HepG2 (cell line): ENCODE measurements around the gene PRM2. TPM values are rescaled to one million over a fixed set of nuclear protein-coding genes. Genes with fewer than 3 reads are reported as not detected.

Source experiments
- ARNT ChIP-seq: fragments of 450-650 bp; IDR thresholded peaks from 2 replicates; pipeline ENCODE4 v1.6.1; 2017
- HOXA3 ChIP-seq: sonication (generic); formaldehyde crosslinking; IDR thresholded peaks from 2 replicates; pipeline ENCODE4 v1.5.0; 2020; ENCODE audit warnings: missing genetic modification reagents
- MIER2 ChIP-seq: IDR thresholded peaks from 2 replicates; pipeline ENCODE4 v1.6.1; 2016; ENCODE audit warnings: missing biosample characterization, missing genetic modification reagents
- SMAD3 ChIP-seq: sonication (generic); formaldehyde crosslinking; IDR thresholded peaks from 2 replicates; pipeline ENCODE4 v1.4.0; 2020; ENCODE audit warnings: missing genetic modification reagents
- ZBTB7A ChIP-seq: sonication (generic); formaldehyde crosslinking; IDR thresholded peaks from 2 replicates; pipeline ENCODE4 v1.8.0; 2022; ENCODE audit warnings: mild to moderate bottlenecking, missing genetic modification reagents
- ZFP36L1 ChIP-seq: sonication (generic); formaldehyde crosslinking; IDR thresholded peaks from 2 replicates; pipeline ENCODE4 v1.8.0; 2022; ENCODE audit warnings: mild to moderate bottlenecking, missing genetic modification reagents, moderate library complexity
- ZNF143 ChIP-seq: sonication (generic); formaldehyde crosslinking; IDR thresholded peaks from 2 replicates; pipeline ENCODE4 v1.4.0; 2020; ENCODE audit warnings: missing genetic modification reagents
- ZNF17 ChIP-seq: sonication (generic); formaldehyde crosslinking; IDR thresholded peaks from 2 replicates; pipeline ENCODE4 v1.5.0; 2020; ENCODE audit warnings: mild to moderate bottlenecking, missing genetic modification reagents
- ZNF543 ChIP-seq: sonication (generic); formaldehyde crosslinking; IDR thresholded peaks from 2 replicates; pipeline ENCODE4 v1.4.0; 2020; ENCODE audit warnings: mild to moderate bottlenecking, missing genetic modification reagents
- ZNF572 ChIP-seq: sonication (generic); formaldehyde crosslinking; IDR thresholded peaks from 2 replicates; pipeline ENCODE4 v1.5.1; 2020; ENCODE audit warnings: mild to moderate bottlenecking, missing genetic modification reagents
- ZNF672 ChIP-seq: sonication (generic); formaldehyde crosslinking; IDR thresholded peaks from 2 replicates; pipeline ENCODE4 v1.8.1; 2022; ENCODE audit warnings: missing genetic modification reagents
- ZNF674 ChIP-seq: sonication (generic); formaldehyde crosslinking; IDR thresholded peaks from 2 replicates; pipeline ENCODE4 v1.5.0; 2020; ENCODE audit warnings: low read depth, mild to moderate bottlenecking, missing genetic modification reagents
- polyA plus RNA-seq, 8 experiments: library from polyadenylated mRNA; depleted of rRNA in 3 of 8; stranded (reverse) in 7 of 8; unstranded in 1 of 8; fragments of >200 nt; fragmentation: Illumina TruSeq in 4 of 8; extraction: Trizol in 4 of 8; gene quantifications; 2 replicates each; pipeline versions ENCODE4 v1.2.1 to v1.2.3, GENCODE V29; 2011 to 2016; ENCODE audit warnings: low read depth in 4 of 8, missing spikeins in 1 of 8, mixed read lengths in 1 of 8; ENCODE audit not compliant: insufficient read depth in 1 of 8
- total RNA-seq, 5 experiments: library from RNA; depleted of rRNA; stranded (reverse); fragments of >200 nt; fragmentation: Illumina TruSeq; extraction: Trizol; gene quantifications; 2 replicates each; pipeline ENCODE4 v1.2.3, GENCODE V29; 2016; ENCODE audit warnings: low read depth in 1 of 5
- TF ChIP-seq, protein P1 (sequence below): sonication (generic); formaldehyde crosslinking; IDR thresholded peaks from 2 replicates; pipeline ENCODE4 v1.5.0; 2020; ENCODE audit warnings: mild to moderate bottlenecking, missing genetic modification reagents
- TF ChIP-seq, protein P2 (sequence below): sonication (generic); formaldehyde crosslinking; IDR thresholded peaks from 2 replicates; pipeline ENCODE4 v1.9.0; 2021; ENCODE audit warnings: missing genetic modification reagents, borderline replicate concordance
- TF ChIP-seq, protein P3 (sequence below): conservative IDR thresholded peaks from 2 replicates; pipeline ENCODE4 v1.6.1; 2018; ENCODE audit warnings: missing genetic modification reagents
- TF ChIP-seq, protein P4 (sequence below): sonication (generic); formaldehyde crosslinking; IDR thresholded peaks from 2 replicates; pipeline ENCODE4 v1.4.0; 2020; ENCODE audit warnings: missing genetic modification reagents, borderline replicate concordance
- TF ChIP-seq, protein P5 (sequence below): sonication (generic); formaldehyde crosslinking; IDR thresholded peaks from 2 replicates; pipeline ENCODE4 v1.4.0; 2020; ENCODE audit warnings: missing genetic modification reagents, mild to moderate bottlenecking, borderline replicate concordance

Gene PRM2
- total and polyA plus RNA-seq, 2 of the 13 experiments (the other 11 are each of a cell fraction or from before 2014, with no cell fraction given), result 0.54 TPM; not detected in 1

DNA sequence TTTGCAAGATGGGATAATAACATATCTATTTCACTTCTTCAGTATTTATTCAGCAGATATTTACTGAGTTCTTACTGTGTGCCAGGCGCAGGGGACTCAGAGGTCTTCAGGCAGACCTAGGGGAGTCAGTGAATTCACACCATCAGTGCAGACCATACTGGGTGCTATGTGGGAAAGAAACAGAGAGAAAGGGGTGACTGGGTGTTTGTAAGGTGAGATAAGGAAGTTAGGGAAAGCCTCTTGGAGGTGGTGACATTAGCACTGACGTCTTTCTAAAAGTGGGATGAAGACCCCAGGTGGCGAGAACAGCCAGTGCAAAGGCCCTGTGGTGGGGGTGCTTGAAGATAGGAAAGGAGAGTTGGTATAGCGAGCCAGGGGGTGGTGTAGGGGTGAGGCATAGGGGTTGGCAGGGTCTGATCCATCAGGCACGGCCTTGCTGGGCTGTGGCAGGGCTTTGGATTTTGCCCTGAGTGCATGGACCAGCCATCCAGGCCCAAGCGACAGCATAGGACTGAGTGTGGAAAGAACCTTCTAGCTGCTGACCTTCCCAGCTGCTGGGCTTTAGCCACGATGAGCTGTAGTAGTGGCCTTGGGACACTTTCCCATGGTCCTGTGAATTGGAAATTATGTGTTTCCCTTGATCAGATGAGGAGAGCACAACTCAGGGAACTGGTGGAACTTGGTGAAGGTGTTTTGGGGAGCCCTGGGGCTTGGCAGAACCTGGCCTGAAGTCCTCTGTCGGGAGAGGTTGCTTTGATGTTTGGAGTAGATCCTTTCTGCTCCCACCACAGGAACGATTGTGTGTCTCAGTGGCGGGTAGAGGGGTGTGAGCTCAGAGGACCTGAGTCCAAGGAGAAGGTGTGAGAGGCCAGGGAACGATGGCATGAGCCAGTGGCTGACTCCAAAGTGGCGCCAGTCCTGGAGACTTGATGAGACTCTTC, 16.4 kb downstream of the PRM2 start (continued):
- TF ChIP-seq, protein P1, sequence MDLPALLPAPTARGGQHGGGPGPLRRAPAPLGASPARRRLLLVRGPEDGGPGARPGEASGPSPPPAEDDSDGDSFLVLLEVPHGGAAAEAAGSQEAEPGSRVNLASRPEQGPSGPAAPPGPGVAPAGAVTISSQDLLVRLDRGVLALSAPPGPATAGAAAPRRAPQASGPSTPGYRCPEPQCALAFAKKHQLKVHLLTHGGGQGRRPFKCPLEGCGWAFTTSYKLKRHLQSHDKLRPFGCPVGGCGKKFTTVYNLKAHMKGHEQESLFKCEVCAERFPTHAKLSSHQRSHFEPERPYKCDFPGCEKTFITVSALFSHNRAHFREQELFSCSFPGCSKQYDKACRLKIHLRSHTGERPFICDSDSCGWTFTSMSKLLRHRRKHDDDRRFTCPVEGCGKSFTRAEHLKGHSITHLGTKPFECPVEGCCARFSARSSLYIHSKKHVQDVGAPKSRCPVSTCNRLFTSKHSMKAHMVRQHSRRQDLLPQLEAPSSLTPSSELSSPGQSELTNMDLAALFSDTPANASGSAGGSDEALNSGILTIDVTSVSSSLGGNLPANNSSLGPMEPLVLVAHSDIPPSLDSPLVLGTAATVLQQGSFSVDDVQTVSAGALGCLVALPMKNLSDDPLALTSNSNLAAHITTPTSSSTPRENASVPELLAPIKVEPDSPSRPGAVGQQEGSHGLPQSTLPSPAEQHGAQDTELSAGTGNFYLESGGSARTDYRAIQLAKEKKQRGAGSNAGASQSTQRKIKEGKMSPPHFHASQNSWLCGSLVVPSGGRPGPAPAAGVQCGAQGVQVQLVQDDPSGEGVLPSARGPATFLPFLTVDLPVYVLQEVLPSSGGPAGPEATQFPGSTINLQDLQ (CRISPR knock-in tag), result no peak
- TF ChIP-seq ZFP36L1 (CRISPR knock-in tag), result no peak
- TF ChIP-seq, protein P2, sequence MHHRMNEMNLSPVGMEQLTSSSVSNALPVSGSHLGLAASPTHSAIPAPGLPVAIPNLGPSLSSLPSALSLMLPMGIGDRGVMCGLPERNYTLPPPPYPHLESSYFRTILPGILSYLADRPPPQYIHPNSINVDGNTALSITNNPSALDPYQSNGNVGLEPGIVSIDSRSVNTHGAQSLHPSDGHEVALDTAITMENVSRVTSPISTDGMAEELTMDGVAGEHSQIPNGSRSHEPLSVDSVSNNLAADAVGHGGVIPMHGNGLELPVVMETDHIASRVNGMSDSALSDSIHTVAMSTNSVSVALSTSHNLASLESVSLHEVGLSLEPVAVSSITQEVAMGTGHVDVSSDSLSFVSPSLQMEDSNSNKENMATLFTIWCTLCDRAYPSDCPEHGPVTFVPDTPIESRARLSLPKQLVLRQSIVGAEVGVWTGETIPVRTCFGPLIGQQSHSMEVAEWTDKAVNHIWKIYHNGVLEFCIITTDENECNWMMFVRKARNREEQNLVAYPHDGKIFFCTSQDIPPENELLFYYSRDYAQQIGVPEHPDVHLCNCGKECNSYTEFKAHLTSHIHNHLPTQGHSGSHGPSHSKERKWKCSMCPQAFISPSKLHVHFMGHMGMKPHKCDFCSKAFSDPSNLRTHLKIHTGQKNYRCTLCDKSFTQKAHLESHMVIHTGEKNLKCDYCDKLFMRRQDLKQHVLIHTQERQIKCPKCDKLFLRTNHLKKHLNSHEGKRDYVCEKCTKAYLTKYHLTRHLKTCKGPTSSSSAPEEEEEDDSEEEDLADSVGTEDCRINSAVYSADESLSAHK (CRISPR knock-in tag), result no peak
- no peak for TF ChIP-seq ZNF674
- TF ChIP-seq, protein P3, sequence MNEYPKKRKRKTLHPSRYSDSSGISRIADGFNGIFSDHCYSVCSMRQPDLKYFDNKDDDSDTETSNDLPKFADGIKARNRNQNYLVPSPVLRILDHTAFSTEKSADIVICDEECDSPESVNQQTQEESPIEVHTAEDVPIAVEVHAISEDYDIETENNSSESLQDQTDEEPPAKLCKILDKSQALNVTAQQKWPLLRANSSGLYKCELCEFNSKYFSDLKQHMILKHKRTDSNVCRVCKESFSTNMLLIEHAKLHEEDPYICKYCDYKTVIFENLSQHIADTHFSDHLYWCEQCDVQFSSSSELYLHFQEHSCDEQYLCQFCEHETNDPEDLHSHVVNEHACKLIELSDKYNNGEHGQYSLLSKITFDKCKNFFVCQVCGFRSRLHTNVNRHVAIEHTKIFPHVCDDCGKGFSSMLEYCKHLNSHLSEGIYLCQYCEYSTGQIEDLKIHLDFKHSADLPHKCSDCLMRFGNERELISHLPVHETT (CRISPR knock-in tag), result no peak
- TF ChIP-seq ZNF143 (CRISPR knock-in tag), result no peak; the same call in 1 of the 2 replicates
- TF ChIP-seq SMAD3 (CRISPR knock-in tag), result no peak
- peak; percentile 39; the same call in 1 of the 2 replicates for TF ChIP-seq ZNF572 (CRISPR knock-in tag)
- TF ChIP-seq ZBTB7A (CRISPR knock-in tag), result peak; percentile 41; the same call in 1 of the 2 replicates
- TF ChIP-seq ZNF17 (CRISPR knock-in tag), result no peak
- no peak for TF ChIP-seq ARNT
- TF ChIP-seq, protein P4, sequence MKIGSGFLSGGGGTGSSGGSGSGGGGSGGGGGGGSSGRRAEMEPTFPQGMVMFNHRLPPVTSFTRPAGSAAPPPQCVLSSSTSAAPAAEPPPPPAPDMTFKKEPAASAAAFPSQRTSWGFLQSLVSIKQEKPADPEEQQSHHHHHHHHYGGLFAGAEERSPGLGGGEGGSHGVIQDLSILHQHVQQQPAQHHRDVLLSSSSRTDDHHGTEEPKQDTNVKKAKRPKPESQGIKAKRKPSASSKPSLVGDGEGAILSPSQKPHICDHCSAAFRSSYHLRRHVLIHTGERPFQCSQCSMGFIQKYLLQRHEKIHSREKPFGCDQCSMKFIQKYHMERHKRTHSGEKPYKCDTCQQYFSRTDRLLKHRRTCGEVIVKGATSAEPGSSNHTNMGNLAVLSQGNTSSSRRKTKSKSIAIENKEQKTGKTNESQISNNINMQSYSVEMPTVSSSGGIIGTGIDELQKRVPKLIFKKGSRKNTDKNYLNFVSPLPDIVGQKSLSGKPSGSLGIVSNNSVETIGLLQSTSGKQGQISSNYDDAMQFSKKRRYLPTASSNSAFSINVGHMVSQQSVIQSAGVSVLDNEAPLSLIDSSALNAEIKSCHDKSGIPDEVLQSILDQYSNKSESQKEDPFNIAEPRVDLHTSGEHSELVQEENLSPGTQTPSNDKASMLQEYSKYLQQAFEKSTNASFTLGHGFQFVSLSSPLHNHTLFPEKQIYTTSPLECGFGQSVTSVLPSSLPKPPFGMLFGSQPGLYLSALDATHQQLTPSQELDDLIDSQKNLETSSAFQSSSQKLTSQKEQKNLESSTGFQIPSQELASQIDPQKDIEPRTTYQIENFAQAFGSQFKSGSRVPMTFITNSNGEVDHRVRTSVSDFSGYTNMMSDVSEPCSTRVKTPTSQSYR (CRISPR knock-in tag), result no peak
- TF ChIP-seq HOXA3 (CRISPR knock-in tag), result peak; percentile 38
- no peak for TF ChIP-seq ZNF543 (CRISPR knock-in tag)
- TF ChIP-seq MIER2 (CRISPR knock-in tag), result no peak
- TF ChIP-seq, protein P5, sequence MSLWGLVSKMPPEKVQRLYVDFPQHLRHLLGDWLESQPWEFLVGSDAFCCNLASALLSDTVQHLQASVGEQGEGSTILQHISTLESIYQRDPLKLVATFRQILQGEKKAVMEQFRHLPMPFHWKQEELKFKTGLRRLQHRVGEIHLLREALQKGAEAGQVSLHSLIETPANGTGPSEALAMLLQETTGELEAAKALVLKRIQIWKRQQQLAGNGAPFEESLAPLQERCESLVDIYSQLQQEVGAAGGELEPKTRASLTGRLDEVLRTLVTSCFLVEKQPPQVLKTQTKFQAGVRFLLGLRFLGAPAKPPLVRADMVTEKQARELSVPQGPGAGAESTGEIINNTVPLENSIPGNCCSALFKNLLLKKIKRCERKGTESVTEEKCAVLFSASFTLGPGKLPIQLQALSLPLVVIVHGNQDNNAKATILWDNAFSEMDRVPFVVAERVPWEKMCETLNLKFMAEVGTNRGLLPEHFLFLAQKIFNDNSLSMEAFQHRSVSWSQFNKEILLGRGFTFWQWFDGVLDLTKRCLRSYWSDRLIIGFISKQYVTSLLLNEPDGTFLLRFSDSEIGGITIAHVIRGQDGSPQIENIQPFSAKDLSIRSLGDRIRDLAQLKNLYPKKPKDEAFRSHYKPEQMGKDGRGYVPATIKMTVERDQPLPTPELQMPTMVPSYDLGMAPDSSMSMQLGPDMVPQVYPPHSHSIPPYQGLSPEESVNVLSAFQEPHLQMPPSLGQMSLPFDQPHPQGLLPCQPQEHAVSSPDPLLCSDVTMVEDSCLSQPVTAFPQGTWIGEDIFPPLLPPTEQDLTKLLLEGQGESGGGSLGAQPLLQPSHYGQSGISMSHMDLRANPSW (CRISPR knock-in tag), result peak; percentile 20; the same call in 1 of the 2 replicates
- no peak for TF ChIP-seq ZNF672 (CRISPR knock-in tag)
